Astrocyte (in vitro differentiated cells and primary cell): ENCODE results near the gene NEDD9. TPM values are rescaled to one million over a fixed set of nuclear protein-coding genes. Genes with fewer than 3 reads are reported as not detected.
A peak's percentile ranks its signal among the peaks of the same experiment; 100 is the strongest.

Source experiments
- DNase-seq: peaks from one replicate; pipeline ENCODE4 v3.0.0-alpha.2; 2010; ENCODE audit warnings: low read depth
- FAIRE-seq: peaks from 2 replicates; lab custom pipeline; 2011; peaks lifted over from hg19 to GRCh38; lab: Jason Lieb, UNC
- H2AFZ ChIP-seq: 2 replicates; pipeline ENCODE4 v1.6.0; 2012; ENCODE audit warnings: low read depth, low read length, inconsistent platforms
- H3K27ac ChIP-seq: 2 replicates; pipeline ENCODE4 v1.5.1; 2011; ENCODE audit warnings: low read depth, low read length, inconsistent platforms
- H3K27me3 ChIP-seq: 2 replicates; pipeline ENCODE4 v1.6.0; 2011; ENCODE audit warnings: low read length, inconsistent platforms; ENCODE audit not compliant: insufficient read depth
- H3K36me3 ChIP-seq: 2 replicates; pipeline ENCODE4 v1.5.1; 2011; ENCODE audit warnings: low read length, inconsistent platforms; ENCODE audit not compliant: insufficient read depth
- H3K4me1 ChIP-seq: 2 replicates; pipeline ENCODE4 v1.5.1; 2011; ENCODE audit warnings: low read length, inconsistent platforms; ENCODE audit not compliant: insufficient read depth
- H3K4me2 ChIP-seq: 2 replicates; pipeline ENCODE4 v1.6.0; 2012; ENCODE audit warnings: low read length, inconsistent platforms
- H3K4me3 ChIP-seq: 2 replicates; pipeline ENCODE4 v1.5.1; 2011; ENCODE audit warnings: low read depth, mild to moderate bottlenecking, low read length, inconsistent platforms; ENCODE audit not compliant: insufficient read depth
- H3K79me2 ChIP-seq: 2 replicates; pipeline ENCODE4 v1.6.0; 2012; ENCODE audit warnings: mild to moderate bottlenecking, low read length, inconsistent platforms; ENCODE audit not compliant: insufficient read depth
- H3K9ac ChIP-seq: 2 replicates; pipeline ENCODE4 v1.6.0; 2012; ENCODE audit warnings: mild to moderate bottlenecking, low read length, inconsistent platforms
- H3K9me3 ChIP-seq: 2 replicates; pipeline ENCODE4 v1.5.1; 2012; ENCODE audit warnings: low read depth, mild to moderate bottlenecking, low read length, inconsistent platforms; ENCODE audit not compliant: insufficient read depth
- H4K20me1 ChIP-seq: 2 replicates; pipeline ENCODE4 v1.6.0; 2012; ENCODE audit warnings: low read length, inconsistent platforms; ENCODE audit not compliant: insufficient read depth
- H3K27ac Mint-ChIP-seq: one replicate; pipeline ENCODE4 v1.8.0; 2021; ENCODE audit warnings: mild to moderate bottlenecking, mixed read lengths; ENCODE audit not compliant: unreplicated experiment
- H3K27me3 Mint-ChIP-seq: one replicate; pipeline ENCODE4 v1.8.0; 2021; ENCODE audit warnings: low read depth, mixed read lengths; ENCODE audit not compliant: unreplicated experiment
- H3K36me3 Mint-ChIP-seq: one replicate; pipeline ENCODE4 v1.8.0; 2021; ENCODE audit warnings: low read depth, mixed read lengths; ENCODE audit not compliant: unreplicated experiment
- H3K4me1 Mint-ChIP-seq: one replicate; pipeline ENCODE4 v1.8.0; 2021; ENCODE audit warnings: low read depth, mixed read lengths; ENCODE audit not compliant: unreplicated experiment
- H3K4me3 Mint-ChIP-seq: one replicate; pipeline ENCODE4 v1.8.0; 2021; ENCODE audit warnings: mild to moderate bottlenecking, moderate library complexity, mixed read lengths; ENCODE audit not compliant: unreplicated experiment
- H3K9me3 Mint-ChIP-seq: one replicate; pipeline ENCODE4 v1.8.0; 2021; ENCODE audit warnings: mild to moderate bottlenecking, mixed read lengths; ENCODE audit not compliant: unreplicated experiment
- EZH2 ChIP-seq: IDR thresholded peaks from 2 replicates; pipeline ENCODE4 v1.6.1; 2012; ENCODE audit warnings: mild to moderate bottlenecking, low read length, inconsistent platforms; ENCODE audit not compliant: insufficient read depth
- total RNA-seq: library from RNA; stranded (reverse); gene quantifications from 2 replicates; pipeline ENCODE4 v1.2.1, GENCODE V29; 2021
- TF ChIP-seq, protein P1 (sequence below): IDR thresholded peaks from 2 replicates; pipeline ENCODE4 v1.5.1; 2011; ENCODE audit warnings: low read depth, mild to moderate bottlenecking, inconsistent platforms, low read length, moderate library complexity; ENCODE audit not compliant: insufficient read depth

The NEDD9 gene
- total RNA-seq, 1 donor from 2014 or later: 39.6 TPM

DNA sequence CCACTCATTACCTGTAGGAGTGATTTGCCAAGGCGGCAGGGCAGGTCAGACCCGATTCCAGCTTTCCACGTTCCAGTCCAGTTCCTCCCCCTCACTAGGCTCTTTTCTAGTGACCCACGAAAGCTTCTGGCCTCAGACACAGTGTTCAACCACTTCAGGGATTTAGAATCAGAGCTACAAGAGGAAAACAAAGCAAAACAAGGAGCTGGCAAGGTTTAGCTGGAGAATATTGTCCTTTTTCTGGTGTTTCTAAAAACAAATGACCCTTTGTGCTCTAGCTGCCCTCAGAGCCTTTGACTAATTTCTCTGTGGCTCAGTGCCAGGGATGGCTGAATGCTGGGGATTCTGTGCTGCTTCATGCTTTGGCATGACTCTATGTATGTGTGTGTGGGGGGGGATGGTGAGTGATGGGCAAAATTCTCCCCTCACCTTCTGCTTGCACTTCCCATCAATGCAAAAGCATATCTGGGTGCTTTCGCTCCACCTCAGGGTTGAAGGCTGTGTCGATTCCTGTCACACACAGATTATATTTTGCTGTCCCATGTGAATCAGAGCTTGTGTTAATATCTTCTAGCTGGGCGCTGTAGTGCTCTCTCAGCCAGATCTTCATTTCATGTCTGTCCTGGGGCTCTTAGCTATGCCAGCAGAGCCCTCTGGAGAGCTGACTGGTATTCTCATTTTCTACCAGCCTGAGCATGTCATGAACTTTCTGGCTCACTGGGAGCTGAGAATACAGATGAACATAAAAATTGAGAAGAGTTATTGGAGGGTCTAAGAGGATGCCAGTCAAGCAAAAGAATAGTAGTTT is 19.3 kb upstream of the NEDD9 start:
- Mint-ChIP-seq H3K36me3 (no peaks in the 10 kb centered on the region), H3K4me3 (no peak overlapping the region), H3K9me3 (peaks cover 4% of the 10 kb centered on the region), H3K27ac (no peak overlapping the region), H3K27me3 (peaks cover 5% of the 10 kb centered on the region), H3K4me1 (peaks cover 24% of the 10 kb centered on the region)
- H3K4me2 ChIP-seq: peak overlapping the region; percentile 66
- peak; percentile 58 for DNase-seq
- peak overlapping the region; percentile 21 for H3K27ac ChIP-seq
- H3K36me3 ChIP-seq: no peaks in the 10 kb centered on the region
- H3K4me3 ChIP-seq: no peak overlapping the region
- TF ChIP-seq, protein P1, sequence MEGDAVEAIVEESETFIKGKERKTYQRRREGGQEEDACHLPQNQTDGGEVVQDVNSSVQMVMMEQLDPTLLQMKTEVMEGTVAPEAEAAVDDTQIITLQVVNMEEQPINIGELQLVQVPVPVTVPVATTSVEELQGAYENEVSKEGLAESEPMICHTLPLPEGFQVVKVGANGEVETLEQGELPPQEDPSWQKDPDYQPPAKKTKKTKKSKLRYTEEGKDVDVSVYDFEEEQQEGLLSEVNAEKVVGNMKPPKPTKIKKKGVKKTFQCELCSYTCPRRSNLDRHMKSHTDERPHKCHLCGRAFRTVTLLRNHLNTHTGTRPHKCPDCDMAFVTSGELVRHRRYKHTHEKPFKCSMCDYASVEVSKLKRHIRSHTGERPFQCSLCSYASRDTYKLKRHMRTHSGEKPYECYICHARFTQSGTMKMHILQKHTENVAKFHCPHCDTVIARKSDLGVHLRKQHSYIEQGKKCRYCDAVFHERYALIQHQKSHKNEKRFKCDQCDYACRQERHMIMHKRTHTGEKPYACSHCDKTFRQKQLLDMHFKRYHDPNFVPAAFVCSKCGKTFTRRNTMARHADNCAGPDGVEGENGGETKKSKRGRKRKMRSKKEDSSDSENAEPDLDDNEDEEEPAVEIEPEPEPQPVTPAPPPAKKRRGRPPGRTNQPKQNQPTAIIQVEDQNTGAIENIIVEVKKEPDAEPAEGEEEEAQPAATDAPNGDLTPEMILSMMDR: no peak
- TF ChIP-seq EZH2: no peak
- H3K9ac ChIP-seq: peak overlapping the region; percentile 47
- peaks cover 2% of the 10 kb centered on the region for H3K9me3 ChIP-seq
- H3K4me1 ChIP-seq: peaks cover 10% of the 10 kb centered on the region
- H2AFZ ChIP-seq: peak overlapping the region; percentile 65
- no peaks in the 10 kb centered on the region for H3K79me2 ChIP-seq
- H3K27me3 ChIP-seq: no peaks in the 10 kb centered on the region
- FAIRE-seq: peak; percentile 49
- no peaks in the 10 kb centered on the region for H4K20me1 ChIP-seq

DNA sequence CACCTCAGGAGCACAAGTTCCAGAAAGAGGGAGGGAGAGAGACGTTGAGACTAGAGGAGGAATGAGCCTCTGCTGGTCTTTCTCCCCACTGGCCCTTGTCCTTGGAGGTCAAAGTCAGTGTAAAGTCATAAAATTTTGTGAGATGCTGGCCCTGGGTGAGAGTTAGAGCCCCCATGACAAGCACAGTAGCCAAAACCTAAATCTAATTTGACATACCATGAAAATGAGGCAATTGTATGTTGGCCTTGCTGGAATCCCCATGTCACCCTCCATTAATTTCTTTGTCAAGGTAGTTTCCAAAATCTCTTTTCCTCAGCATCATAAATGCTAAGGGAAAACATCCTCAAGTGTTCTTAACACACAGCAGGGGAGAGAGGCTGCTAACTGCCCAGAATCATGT is 17.6 kb upstream of the NEDD9 start:
- Mint-ChIP-seq H3K27me3 (peaks cover 2% of the 10 kb centered on the region), H3K4me3 (no peak overlapping the region), H3K4me1 (peaks cover 24% of the 10 kb centered on the region), H3K27ac (no peak overlapping the region), H3K9me3 (peaks cover 4% of the 10 kb centered on the region), H3K36me3 (no peaks in the 10 kb centered on the region)
- FAIRE-seq (no peak), DNase-seq (no peak)
- Histone ChIP-seq H3K4me3 (no peak overlapping the region), H4K20me1 (no peaks in the 10 kb centered on the region), H3K27me3 (no peaks in the 10 kb centered on the region), H3K9ac (no peak overlapping the region), H3K4me1 (peaks cover 10% of the 10 kb centered on the region), H3K36me3 (no peaks in the 10 kb centered on the region), H3K4me2 (no peak overlapping the region), H2AFZ (no peak overlapping the region), H3K79me2 (no peaks in the 10 kb centered on the region), H3K27ac (no peak overlapping the region), H3K9me3 (peaks cover 2% of the 10 kb centered on the region)
- no peak for TF ChIP-seq EZH2
- TF ChIP-seq, protein P1: no peak
